ENCODE measurements around the gene ALG6.

The ALG6 gene

GRCh38 chr1:63367215-63368103 is at the start of gene ALG6:
ALG6 (plus strand) TSS chr1:63367627; CDS start chr1:63370978, 3,351 bp downstream.
- peak; percentile 98 for DNase-seq

GRCh38 chr1:63317817-63318152 is 49.6 kb upstream of the ALG6 start:
- no peak for DNase-seq

GRCh38 chr1:63318201-63318979 is 49.0 kb upstream of the ALG6 start:
- no peak for DNase-seq

- no peak for DNase-seq
Observed at GRCh38 chr1:63319046-63320021, 48.1 kb upstream of the ALG6 start.

- DNase-seq: no peak
Observed at GRCh38 chr1:63320022-63320721, 47.3 kb upstream of the ALG6 start.

GRCh38 chr1:63321066-63321784 is 46.2 kb upstream of the ALG6 start:
- no peak for DNase-seq

GRCh38 chr1:63321785-63322113 is 45.7 kb upstream of the ALG6 start:
- no peak for DNase-seq

- peak; percentile 66 for DNase-seq
Observed at GRCh38 chr1:63322114-63322943, 45.1 kb upstream of the ALG6 start, which contains the start of gene FOXD3. FOXD3 (plus strand) TSS chr1:63322567; CDS start chr1:63323059, 492 bp downstream.

- DNase-seq: peak; percentile 39
Observed at GRCh38 chr1:63322944-63323864, 44.2 kb upstream of the ALG6 start.

- DNase-seq: no peak
Observed at GRCh38 chr1:63323865-63324778, 43.3 kb upstream of the ALG6 start.

- no peak for DNase-seq
Observed at GRCh38 chr1:63324779-63325119, 42.7 kb upstream of the ALG6 start.

GRCh38 chr1:63325279-63325985 is 42.0 kb upstream of the ALG6 start:
- no peak for DNase-seq

GRCh38 chr1:63326106-63326472 is 41.3 kb upstream of the ALG6 start:
- DNase-seq: no peak

- DNase-seq: no peak
Observed at GRCh38 chr1:63326473-63327380, 40.7 kb upstream of the ALG6 start.

GRCh38 chr1:63327417-63328054 is 39.9 kb upstream of the ALG6 start:
- no peak for DNase-seq

GRCh38 chr1:63328122-63328521 is 39.3 kb upstream of the ALG6 start:
- no peak for DNase-seq

All from T1000 (cell line).